Mucosa of rectum (tissue), 2 donors: ENCODE results near the gene SAT1.
"Not testable (repeated sequence)": the region's sequence is repeated elsewhere in the genome, so short reads cannot be mapped to it uniquely, and the experiment has no call there.

ENCODE experiments used
- H3K27ac ChIP-seq, 2 donors: one replicate each; pipeline ENCODE4 v1.7.0; 2013; ENCODE audit warnings: inconsistent platforms in 2 of 2, low read depth in 2 of 2, low read length in 2 of 2
- H3K27me3 ChIP-seq, 2 donors: one replicate each; pipeline ENCODE4 v1.7.0; 2013; ENCODE audit warnings: low read length in 2 of 2; ENCODE audit not compliant: control insufficient read depth in 2 of 2, insufficient read depth in 2 of 2
- H3K36me3 ChIP-seq, 2 donors: one replicate each; pipeline ENCODE4 v1.7.0; 2013; ENCODE audit warnings: low read length in 2 of 2; ENCODE audit not compliant: control insufficient read depth in 2 of 2, insufficient read depth in 2 of 2
- H3K4me1 ChIP-seq, 2 donors: one replicate each; pipeline ENCODE4 v1.7.0; 2013; ENCODE audit warnings: low read length in 2 of 2, mild to moderate bottlenecking in 1 of 2; ENCODE audit not compliant: control insufficient read depth in 2 of 2, insufficient read depth in 2 of 2
- H3K4me3 ChIP-seq, 2 donors: one replicate each; pipeline ENCODE4 v1.7.0; 2013; ENCODE audit warnings: low read length in 2 of 2
- H3K9ac ChIP-seq, 2 donors: one replicate each; pipeline ENCODE4 v1.7.0; 2013; ENCODE audit warnings: low read length in 2 of 2, low read depth in 1 of 2, mild to moderate bottlenecking in 1 of 2
- H3K9me3 ChIP-seq, 2 donors: one replicate each; pipeline ENCODE4 v1.7.0; 2013; ENCODE audit warnings: low read length in 2 of 2; ENCODE audit not compliant: control insufficient read depth in 2 of 2
- donor health status: healthy.
- donor health status: Normal muscosa, but diverticular disease.

The SAT1 gene

GRCh38 chrX:23752740-23753415 lies 30.1 kb upstream of the SAT1 start:
- no peak overlapping the region for H3K27ac ChIP-seq
- no peak overlapping the region for H3K4me3 ChIP-seq
- no peaks in the 10 kb centered on the region for H3K36me3 ChIP-seq
- no peaks in the 10 kb centered on the region for H3K9me3 ChIP-seq
- no peaks in the 10 kb centered on the region for H3K4me1 ChIP-seq
- no peaks in the 10 kb centered on the region for H3K27me3 ChIP-seq
- H3K9ac ChIP-seq = no peak overlapping the region

GRCh38 chrX:23754664-23755063 lies 28.3 kb upstream of the SAT1 start:
- no peaks in the 10 kb centered on the region for H3K4me1 ChIP-seq
- H3K9me3 ChIP-seq = no peaks in the 10 kb centered on the region
- H3K9ac ChIP-seq = no peak overlapping the region
- no peaks in the 10 kb centered on the region for H3K27me3 ChIP-seq
- H3K36me3 ChIP-seq = no peaks in the 10 kb centered on the region
- no peak overlapping the region for H3K4me3 ChIP-seq
- H3K27ac ChIP-seq = no peak overlapping the region

GRCh38 chrX:23756165-23756564 lies 26.8 kb upstream of the SAT1 start:
- Histone ChIP-seq H3K4me1 (no peaks in the 10 kb centered on the region), H3K9ac (no peak overlapping the region), H3K4me3 (no peak overlapping the region), H3K9me3 (no peaks in the 10 kb centered on the region), H3K27ac (no peak overlapping the region), H3K27me3 (peaks cover 0 to 3% of the 10 kb centered on the region in 2 donors), H3K36me3 (no peaks in the 10 kb centered on the region)

GRCh38 chrX:23759821-23760220 lies 23.2 kb upstream of the SAT1 start:
- peaks cover 0 to 3% of the 10 kb centered on the region in 2 donors for H3K27me3 ChIP-seq
- H3K36me3 ChIP-seq = no peaks in the 10 kb centered on the region
- no peaks in the 10 kb centered on the region for H3K9me3 ChIP-seq
- no peak overlapping the region for H3K27ac ChIP-seq
- H3K9ac ChIP-seq = no peak overlapping the region
- H3K4me3 ChIP-seq = no peak overlapping the region
- no peaks in the 10 kb centered on the region for H3K4me1 ChIP-seq

GRCh38 chrX:23764188-23764984 lies 18.6 kb upstream of the SAT1 start:
- H3K9me3 ChIP-seq = no peaks in the 10 kb centered on the region
- H3K9ac ChIP-seq = no peak overlapping the region
- H3K4me1 ChIP-seq = no peaks in the 10 kb centered on the region
- no peak overlapping the region for H3K27ac ChIP-seq
- H3K36me3 ChIP-seq = no peaks in the 10 kb centered on the region
- peaks cover 0 to 3% of the 10 kb centered on the region in 2 donors for H3K27me3 ChIP-seq
- no peak overlapping the region for H3K4me3 ChIP-seq

- H3K27ac ChIP-seq = no peak overlapping the region
- H3K36me3 ChIP-seq = no peaks in the 10 kb centered on the region
- no peaks in the 10 kb centered on the region for H3K9me3 ChIP-seq
- no peak overlapping the region for H3K4me3 ChIP-seq
- H3K27me3 ChIP-seq = peaks cover 0 to 4% of the 10 kb centered on the region in 2 donors
- no peaks in the 10 kb centered on the region for H3K4me1 ChIP-seq
- H3K9ac ChIP-seq = no peak overlapping the region
Measured at GRCh38 chrX:23765449-23765848, 17.5 kb upstream of the SAT1 start.

- H3K36me3 ChIP-seq = no peaks in the 10 kb centered on the region
- no peak overlapping the region for H3K4me3 ChIP-seq
- peaks cover 0 to 4% of the 10 kb centered on the region in 2 donors for H3K27me3 ChIP-seq
- H3K4me1 ChIP-seq = no peaks in the 10 kb centered on the region
- no peak overlapping the region for H3K9ac ChIP-seq
- H3K9me3 ChIP-seq = no peaks in the 10 kb centered on the region
- no peak overlapping the region for H3K27ac ChIP-seq
Measured at GRCh38 chrX:23765868-23766267, 17.1 kb upstream of the SAT1 start.

GRCh38 chrX:23766650-23767551 lies 16.1 kb upstream of the SAT1 start:
- Histone ChIP-seq H3K27ac (no peak overlapping the region), H3K4me3 (no peak overlapping the region), H3K9me3 (no peaks in the 10 kb centered on the region)

GRCh38 chrX:23770142-23770541 lies 12.8 kb upstream of the SAT1 start:
- Histone ChIP-seq H3K9ac (no peak overlapping the region), H3K27ac (no peak overlapping the region), H3K27me3 (peaks cover 0 to 4% of the 10 kb centered on the region in 2 donors)

More at GRCh38 chrX:23766650-23767551, 16.1 kb upstream of the SAT1 start:
- Histone ChIP-seq H3K36me3 (no peaks in the 10 kb centered on the region), H3K9ac (no peak overlapping the region), H3K27me3 (peaks cover 0 to 4% of the 10 kb centered on the region in 2 donors), H3K4me1 (no peaks in the 10 kb centered on the region)

GRCh38 chrX:23771086-23771485 lies 11.9 kb upstream of the SAT1 start:
- H3K4me1 ChIP-seq, H3K36me3 ChIP-seq, H3K27me3 ChIP-seq, H3K27ac ChIP-seq, H3K4me3 ChIP-seq, H3K9ac ChIP-seq, H3K9me3 ChIP-seq: not testable (repeated sequence)

More at GRCh38 chrX:23770142-23770541, 12.8 kb upstream of the SAT1 start:
- Histone ChIP-seq H3K4me1 (peaks cover 0 to 3% of the 10 kb centered on the region in 2 donors), H3K4me3 (no peak overlapping the region), H3K9me3 (no peaks in the 10 kb centered on the region), H3K36me3 (no peaks in the 10 kb centered on the region)
